Measurements from ENCODE around the gene LGALS3BP. TPM values are rescaled to one million over a fixed set of nuclear protein-coding genes. Genes with fewer than 3 reads are reported as not detected.

The LGALS3BP gene
- total RNA-seq, 4 donors from 2014 or later: 38.5 to 84.1 (median 45.7) TPM

GRCh38 chr17:79000396-79001189, 20.9 kb upstream of the LGALS3BP start:
- H3K4me3 ChIP-seq (ENCODE audit: low read depth, poor library complexity, severe bottlenecking): no peak overlapping the region
- 90 to 94% methylated on average over 24 to 25 of the region's 25 CpGs for WGBS, 2 donors
- intact Hi-C loops (cut with DNase I; ENCODE audit: low total_unique reads): no loop called here
- peak in 1 of 2 donors; percentile 53 for DNase-seq (ENCODE audit: low spot score in 2 of 2)
- TF ChIP-seq CTCF (IDR thresholded peaks at IDR 0.05) (no peak), POLR2A (IDR thresholded peaks at IDR 0.05) (no peak)

GRCh38 chr17:78999947-79000395, 20.2 kb upstream of the LGALS3BP start:
- peak in 1 of 2 donors; percentile 73 for DNase-seq (ENCODE audit: low spot score in 2 of 2)
- TF ChIP-seq POLR2A (IDR thresholded peaks at IDR 0.05) (no peak), CTCF (IDR thresholded peaks at IDR 0.05) (no peak)
- no peak overlapping the region for H3K4me3 ChIP-seq (ENCODE audit: low read depth, poor library complexity, severe bottlenecking)
- 93 to 94% methylated on average over 12 of the region's 12 CpGs for WGBS, 2 donors
- intact Hi-C loops (cut with DNase I; ENCODE audit: low total_unique reads): no loop called here

- DNase-seq (ENCODE audit: low spot score in 2 of 2): peak in 1 of 2 donors; percentile 60
- intact Hi-C loops (cut with DNase I; ENCODE audit: low total_unique reads): no loop called here
- 83 to 92% methylated on average over 17 of the region's 17 CpGs for WGBS, 2 donors
- TF ChIP-seq CTCF (IDR thresholded peaks at IDR 0.05): no peak
- no peak for TF ChIP-seq POLR2A (IDR thresholded peaks at IDR 0.05)
- H3K4me3 ChIP-seq (ENCODE audit: low read depth, poor library complexity, severe bottlenecking): no peak overlapping the region
Measured at GRCh38 chr17:78999056-78999768, 19.5 kb upstream of the LGALS3BP start.

GRCh38 chr17:78998311-78999055, 18.8 kb upstream of the LGALS3BP start:
- WGBS, 2 donors: 45 to 53% methylated on average over 17 to 26 of the region's 28 CpGs
- peak in 1 of 2 donors; percentile 88 for DNase-seq (ENCODE audit: low spot score in 2 of 2)
- intact Hi-C loops (cut with DNase I; ENCODE audit: low total_unique reads): no loop called here
- H3K4me3 ChIP-seq (ENCODE audit: low read depth, poor library complexity, severe bottlenecking): no peak overlapping the region
- TF ChIP-seq CTCF (IDR thresholded peaks at IDR 0.05): no peak
- TF ChIP-seq POLR2A (IDR thresholded peaks at IDR 0.05): no peak

- TF ChIP-seq POLR2A (IDR thresholded peaks at IDR 0.05) (no peak), CTCF (IDR thresholded peaks at IDR 0.05) (no peak)
- 66 to 73% methylated on average over 6 of the region's 6 CpGs for WGBS, 2 donors
- intact Hi-C loops (cut with DNase I; ENCODE audit: low total_unique reads): no loop called here
- no peak overlapping the region for H3K4me3 ChIP-seq (ENCODE audit: low read depth, poor library complexity, severe bottlenecking)
- DNase-seq (ENCODE audit: low spot score in 2 of 2): peak in 1 of 2 donors; percentile 61
Measured at GRCh38 chr17:78997881-78998280, 18.2 kb upstream of the LGALS3BP start.
